ENCODE data around the gene ASH1L. TPM values are rescaled to one million over a fixed set of nuclear protein-coding genes. Genes with fewer than 3 reads are reported as not detected.

ASH1L gene
- total and polyA plus RNA-seq, 2 experiments from 2014 or later: 23.6 to 24.7 TPM

GRCh38 chr1:155293086-155293749 is 269.4 kb downstream of the ASH1L start:
- H3K4me3 Mint-ChIP-seq: no peak overlapping the region
- ATAC-seq: no peak
- H3K36me3 ChIP-seq (ENCODE audit: insufficient read depth): no peaks in the 10 kb centered on the region
- H3K27ac Mint-ChIP-seq: no peak overlapping the region
- H3K4me1 Mint-ChIP-seq: peaks cover 29% of the 10 kb centered on the region
- H3F3A ChIP-seq (replicated peaks; ENCODE audit: low read depth): 0 out of 2 replicates have a peak, but pooled peaks cover 11% of the 10 kb centered on the region
- no peaks in the 10 kb centered on the region; the same call in 2 of the 3 replicates for H3K36me3 Mint-ChIP-seq (ENCODE audit: low read depth)
- DNase-seq (ENCODE audit: low spot score): no peak
- H3K27me3 Mint-ChIP-seq (ENCODE audit: insufficient read depth, low read depth, poor library complexity): peaks cover 30% of the 10 kb centered on the region
- H3K4me3 ChIP-seq: no peak overlapping the region
- no peak overlapping the region for H3K4me2 ChIP-seq
- H2AFZ ChIP-seq: no peak overlapping the region
- peaks cover 17% of the 10 kb centered on the region for H3K4me1 ChIP-seq (ENCODE audit: insufficient read depth)
- TF ChIP-seq, protein P1, sequence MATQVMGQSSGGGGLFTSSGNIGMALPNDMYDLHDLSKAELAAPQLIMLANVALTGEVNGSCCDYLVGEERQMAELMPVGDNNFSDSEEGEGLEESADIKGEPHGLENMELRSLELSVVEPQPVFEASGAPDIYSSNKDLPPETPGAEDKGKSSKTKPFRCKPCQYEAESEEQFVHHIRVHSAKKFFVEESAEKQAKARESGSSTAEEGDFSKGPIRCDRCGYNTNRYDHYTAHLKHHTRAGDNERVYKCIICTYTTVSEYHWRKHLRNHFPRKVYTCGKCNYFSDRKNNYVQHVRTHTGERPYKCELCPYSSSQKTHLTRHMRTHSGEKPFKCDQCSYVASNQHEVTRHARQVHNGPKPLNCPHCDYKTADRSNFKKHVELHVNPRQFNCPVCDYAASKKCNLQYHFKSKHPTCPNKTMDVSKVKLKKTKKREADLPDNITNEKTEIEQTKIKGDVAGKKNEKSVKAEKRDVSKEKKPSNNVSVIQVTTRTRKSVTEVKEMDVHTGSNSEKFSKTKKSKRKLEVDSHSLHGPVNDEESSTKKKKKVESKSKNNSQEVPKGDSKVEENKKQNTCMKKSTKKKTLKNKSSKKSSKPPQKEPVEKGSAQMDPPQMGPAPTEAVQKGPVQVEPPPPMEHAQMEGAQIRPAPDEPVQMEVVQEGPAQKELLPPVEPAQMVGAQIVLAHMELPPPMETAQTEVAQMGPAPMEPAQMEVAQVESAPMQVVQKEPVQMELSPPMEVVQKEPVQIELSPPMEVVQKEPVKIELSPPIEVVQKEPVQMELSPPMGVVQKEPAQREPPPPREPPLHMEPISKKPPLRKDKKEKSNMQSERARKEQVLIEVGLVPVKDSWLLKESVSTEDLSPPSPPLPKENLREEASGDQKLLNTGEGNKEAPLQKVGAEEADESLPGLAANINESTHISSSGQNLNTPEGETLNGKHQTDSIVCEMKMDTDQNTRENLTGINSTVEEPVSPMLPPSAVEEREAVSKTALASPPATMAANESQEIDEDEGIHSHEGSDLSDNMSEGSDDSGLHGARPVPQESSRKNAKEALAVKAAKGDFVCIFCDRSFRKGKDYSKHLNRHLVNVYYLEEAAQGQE (IDR thresholded peaks at IDR 0.05; ENCODE audit: unreplicated experiment): no peak
- TF ChIP-seq EZH2 (IDR thresholded peaks at IDR 0.05; ENCODE audit: low read depth, unreplicated experiment): no peak
- no peak for TF ChIP-seq NANOG (IDR thresholded peaks at IDR 0.05; ENCODE audit: borderline replicate concordance)
- no peak for TF ChIP-seq JUNB (IDR thresholded peaks at IDR 0.05; ENCODE audit: unreplicated experiment)
- TF ChIP-seq, protein P2, sequence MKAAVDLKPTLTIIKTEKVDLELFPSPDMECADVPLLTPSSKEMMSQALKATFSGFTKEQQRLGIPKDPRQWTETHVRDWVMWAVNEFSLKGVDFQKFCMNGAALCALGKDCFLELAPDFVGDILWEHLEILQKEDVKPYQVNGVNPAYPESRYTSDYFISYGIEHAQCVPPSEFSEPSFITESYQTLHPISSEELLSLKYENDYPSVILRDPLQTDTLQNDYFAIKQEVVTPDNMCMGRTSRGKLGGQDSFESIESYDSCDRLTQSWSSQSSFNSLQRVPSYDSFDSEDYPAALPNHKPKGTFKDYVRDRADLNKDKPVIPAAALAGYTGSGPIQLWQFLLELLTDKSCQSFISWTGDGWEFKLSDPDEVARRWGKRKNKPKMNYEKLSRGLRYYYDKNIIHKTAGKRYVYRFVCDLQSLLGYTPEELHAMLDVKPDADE (IDR thresholded peaks at IDR 0.05): no peak
- TF ChIP-seq CTCF (conservative IDR thresholded peaks at IDR 0.05; ENCODE audit: low read depth in 2 of 2): no peak
- TF ChIP-seq EZH2phosphoT487 (IDR thresholded peaks at IDR 0.05; ENCODE audit: unreplicated experiment): no peak
- no peak for TF ChIP-seq ZNF114 (CRISPR knock-in tag; IDR thresholded peaks at IDR 0.05)
- TF ChIP-seq STAT1 (IDR thresholded peaks at IDR 0.05; ENCODE audit: unreplicated experiment): no peak
- no peak for TF ChIP-seq POLR2AphosphoS5 (IDR thresholded peaks at IDR 0.05; ENCODE audit: low read depth)
- no peak for TF ChIP-seq CREB1 (CRISPR knock-in tag; IDR thresholded peaks at IDR 0.05; ENCODE audit: low read depth)
- TF ChIP-seq, protein P3, sequence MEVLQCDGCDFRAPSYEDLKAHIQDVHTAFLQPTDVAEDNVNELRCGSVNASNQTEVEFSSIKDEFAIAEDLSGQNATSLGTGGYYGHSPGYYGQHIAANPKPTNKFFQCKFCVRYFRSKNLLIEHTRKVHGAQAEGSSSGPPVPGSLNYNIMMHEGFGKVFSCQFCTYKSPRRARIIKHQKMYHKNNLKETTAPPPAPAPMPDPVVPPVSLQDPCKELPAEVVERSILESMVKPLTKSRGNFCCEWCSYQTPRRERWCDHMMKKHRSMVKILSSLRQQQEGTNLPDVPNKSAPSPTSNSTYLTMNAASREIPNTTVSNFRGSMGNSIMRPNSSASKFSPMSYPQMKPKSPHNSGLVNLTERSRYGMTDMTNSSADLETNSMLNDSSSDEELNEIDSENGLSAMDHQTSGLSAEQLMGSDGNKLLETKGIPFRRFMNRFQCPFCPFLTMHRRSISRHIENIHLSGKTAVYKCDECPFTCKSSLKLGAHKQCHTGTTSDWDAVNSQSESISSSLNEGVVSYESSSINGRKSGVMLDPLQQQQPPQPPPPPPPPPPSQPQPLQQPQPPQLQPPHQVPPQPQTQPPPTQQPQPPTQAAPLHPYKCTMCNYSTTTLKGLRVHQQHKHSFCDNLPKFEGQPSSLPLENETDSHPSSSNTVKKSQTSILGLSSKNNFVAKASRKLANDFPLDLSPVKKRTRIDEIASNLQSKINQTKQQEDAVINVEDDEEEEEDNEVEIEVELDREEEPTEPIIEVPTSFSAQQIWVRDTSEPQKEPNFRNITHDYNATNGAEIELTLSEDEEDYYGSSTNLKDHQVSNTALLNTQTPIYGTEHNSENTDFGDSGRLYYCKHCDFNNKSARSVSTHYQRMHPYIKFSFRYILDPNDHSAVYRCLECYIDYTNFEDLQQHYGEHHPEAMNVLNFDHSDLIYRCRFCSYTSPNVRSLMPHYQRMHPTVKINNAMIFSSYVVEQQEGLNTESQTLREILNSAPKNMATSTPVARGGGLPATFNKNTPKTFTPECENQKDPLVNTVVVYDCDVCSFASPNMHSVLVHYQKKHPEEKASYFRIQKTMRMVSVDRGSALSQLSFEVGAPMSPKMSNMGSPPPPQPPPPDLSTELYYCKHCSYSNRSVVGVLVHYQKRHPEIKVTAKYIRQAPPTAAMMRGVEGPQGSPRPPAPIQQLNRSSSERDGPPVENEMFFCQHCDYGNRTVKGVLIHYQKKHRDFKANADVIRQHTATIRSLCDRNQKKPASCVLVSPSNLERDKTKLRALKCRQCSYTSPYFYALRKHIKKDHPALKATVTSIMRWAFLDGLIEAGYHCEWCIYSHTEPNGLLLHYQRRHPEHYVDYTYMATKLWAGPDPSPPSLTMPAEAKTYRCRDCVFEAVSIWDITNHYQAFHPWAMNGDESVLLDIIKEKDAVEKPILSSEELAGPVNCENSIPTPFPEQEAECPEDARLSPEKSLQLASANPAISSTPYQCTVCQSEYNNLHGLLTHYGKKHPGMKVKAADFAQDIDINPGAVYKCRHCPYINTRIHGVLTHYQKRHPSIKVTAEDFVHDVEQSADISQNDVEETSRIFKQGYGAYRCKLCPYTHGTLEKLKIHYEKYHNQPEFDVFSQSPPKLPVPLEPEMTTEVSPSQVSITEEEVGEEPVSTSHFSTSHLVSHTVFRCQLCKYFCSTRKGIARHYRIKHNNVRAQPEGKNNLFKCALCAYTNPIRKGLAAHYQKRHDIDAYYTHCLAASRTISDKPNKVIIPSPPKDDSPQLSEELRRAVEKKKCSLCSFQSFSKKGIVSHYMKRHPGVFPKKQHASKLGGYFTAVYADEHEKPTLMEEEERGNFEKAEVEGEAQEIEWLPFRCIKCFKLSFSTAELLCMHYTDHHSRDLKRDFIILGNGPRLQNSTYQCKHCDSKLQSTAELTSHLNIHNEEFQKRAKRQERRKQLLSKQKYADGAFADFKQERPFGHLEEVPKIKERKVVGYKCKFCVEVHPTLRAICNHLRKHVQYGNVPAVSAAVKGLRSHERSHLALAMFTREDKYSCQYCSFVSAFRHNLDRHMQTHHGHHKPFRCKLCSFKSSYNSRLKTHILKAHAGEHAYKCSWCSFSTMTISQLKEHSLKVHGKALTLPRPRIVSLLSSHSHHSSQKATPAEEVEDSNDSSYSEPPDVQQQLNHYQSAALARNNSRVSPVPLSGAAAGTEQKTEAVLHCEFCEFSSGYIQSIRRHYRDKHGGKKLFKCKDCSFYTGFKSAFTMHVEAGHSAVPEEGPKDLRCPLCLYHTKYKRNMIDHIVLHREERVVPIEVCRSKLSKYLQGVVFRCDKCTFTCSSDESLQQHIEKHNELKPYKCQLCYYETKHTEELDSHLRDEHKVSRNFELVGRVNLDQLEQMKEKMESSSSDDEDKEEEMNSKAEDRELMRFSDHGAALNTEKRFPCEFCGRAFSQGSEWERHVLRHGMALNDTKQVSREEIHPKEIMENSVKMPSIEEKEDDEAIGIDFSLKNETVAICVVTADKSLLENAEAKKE (CRISPR knock-in tag; IDR thresholded peaks at IDR 0.05): no peak
- no peak for TF ChIP-seq ZNF331 (CRISPR knock-in tag; IDR thresholded peaks at IDR 0.05; ENCODE audit: low read depth)
- H4K20me1 ChIP-seq (replicated peaks; ENCODE audit: insufficient read depth): no peaks in the 10 kb centered on the region; the same call in 1 of the 2 replicates
- no peaks in the 10 kb centered on the region for H3K9me3 Mint-ChIP-seq
- H3K27me3 ChIP-seq (ENCODE audit: insufficient read depth): peaks cover 33% of the 10 kb centered on the region
- H3K27ac ChIP-seq (ENCODE audit: low read depth): no peak overlapping the region
- H3K9me2 ChIP-seq (ENCODE audit: insufficient read depth): no peaks in the 10 kb centered on the region
- no peaks in the 10 kb centered on the region for H3K79me2 ChIP-seq (replicated peaks; ENCODE audit: insufficient read depth)

All from GM23338 (cell line).